Stimulated activated naive CD4-positive, alpha-beta T cell treated with Interleukin-2 at 50 U/mL for 16 hours (primary cell): ENCODE measurements around the gene CDH16.
"Not testable (repeated sequence)": the region's sequence is repeated elsewhere in the genome, so short reads cannot be mapped to it uniquely, and the experiment has no call there.

Source experiments
- DNase-seq: peaks from one replicate; lab custom pipeline; 2025; lab: John Stamatoyannopoulos, UW

CDH16 gene

GRCh38 chr16:66910175-66910940 is 8.3 kb downstream of the CDH16 start:
- no peak for DNase-seq

- no peak for DNase-seq
These were observed 9.7 kb downstream of the CDH16 start for GRCh38 chr16:66908762-66909559.

- DNase-seq: no peak
These were observed 10.6 kb downstream of the CDH16 start for GRCh38 chr16:66908116-66908515.

- DNase-seq: no peak
These were observed 11.5 kb downstream of the CDH16 start for GRCh38 chr16:66906916-66907836.

- DNase-seq: no peak
These were observed 12.8 kb downstream of the CDH16 start for GRCh38 chr16:66905633-66906539.

- DNase-seq: no peak
These were observed 13.6 kb downstream of the CDH16 start for GRCh38 chr16:66904846-66905632.

- no peak for DNase-seq
These were observed 14.2 kb downstream of the CDH16 start for GRCh38 chr16:66904428-66904845.

GRCh38 chr16:66903544-66904427 is 14.9 kb downstream of the CDH16 start:
- no peak for DNase-seq

GRCh38 chr16:66902648-66903543 is 15.8 kb downstream of the CDH16 start:
- DNase-seq: no peak

GRCh38 chr16:66901626-66902025 is 17.1 kb downstream of the CDH16 start:
- DNase-seq: no peak

GRCh38 chr16:66900721-66901441 is 17.8 kb downstream of the CDH16 start:
- no peak for DNase-seq

GRCh38 chr16:66899945-66900710 is 18.6 kb downstream of the CDH16 start:
- DNase-seq: no peak

GRCh38 chr16:66899310-66899944 is 19.3 kb downstream of the CDH16 start:
- DNase-seq: no peak

- DNase-seq: no peak
These were observed 19.8 kb downstream of the CDH16 start for GRCh38 chr16:66898933-66899309.

- DNase-seq: no peak
These were observed 20.5 kb downstream of the CDH16 start for GRCh38 chr16:66898207-66898606.

- not testable (repeated sequence) for DNase-seq
These were observed 22.0 kb downstream of the CDH16 start for GRCh38 chr16:66896682-66897081.
